Activated naive CD8-positive, alpha-beta T cell treated with anti-CD3 and anti-CD28 coated beads, Interleukin-2, amount 10 ng/mL, durations not matched to agents 7 days and 5 days (primary cell): Measurements from ENCODE around the gene PGAM1. TPM values are rescaled to one million over a fixed set of nuclear protein-coding genes. Genes with fewer than 3 reads are reported as not detected.

Experiments used
- ATAC-seq: fragments of 150-1000 bp; cut with Tn5 transposase; one replicate; pipeline ENCODE4 v1.10.0; 2021; ENCODE audit warnings: low read depth, moderate library complexity
- POLR2A ChIA-PET: fragments of 350-600 bp; sonication (Branson Sonifier 250); formaldehyde crosslinking; loops from one replicate; lab custom pipeline; 2021; ENCODE audit warnings: antibody characterized with exemption; lab: Charles Lee
- DNase-seq: peaks from one replicate; pipeline ENCODE4 v3.0.0; 2021
- H3K27ac Mint-ChIP-seq: one replicate; pipeline ENCODE4 v1.8.0; 2022; ENCODE audit warnings: mild to moderate bottlenecking, mixed read lengths
- H3K27me3 Mint-ChIP-seq: one replicate; pipeline ENCODE4 v1.8.0; 2022; ENCODE audit warnings: mild to moderate bottlenecking, moderate library complexity, mixed read lengths
- H3K36me3 Mint-ChIP-seq: one replicate; pipeline ENCODE4 v1.8.0; 2021; ENCODE audit warnings: mild to moderate bottlenecking, mixed read lengths
- H3K4me1 Mint-ChIP-seq: one replicate; pipeline ENCODE4 v1.8.0; 2021; ENCODE audit warnings: mixed read lengths
- H3K4me3 Mint-ChIP-seq: one replicate; pipeline ENCODE4 v1.8.0; 2022; ENCODE audit warnings: mild to moderate bottlenecking, moderate library complexity, mixed read lengths
- H3K9me3 Mint-ChIP-seq: one replicate; pipeline ENCODE4 v1.8.0; 2021; ENCODE audit warnings: mixed read lengths
- total RNA-seq, 2 experiments: library from RNA; stranded (reverse); gene quantifications; one replicate each; pipeline ENCODE4 v1.2.3, GENCODE V29; 2021

PGAM1 gene
- 100 to 1,000 TPM; 288 to 298 TPM for total RNA-seq

- POLR2A ChIA-PET, result interaction anchor here (2.5 to 4.8 kb wide), 2 partner anchors 12 kb away, joined by 18 to 26 read pairs; no protein-coding TSS in a partner anchor
- H3K4me1 Mint-ChIP-seq, result peaks cover 28% of the 10 kb centered on the region
- ATAC-seq (peak; percentile 89), DNase-seq (peak; percentile 98)
- peak within 1 kb of the TSS; percentile 96 for H3K27ac Mint-ChIP-seq
- H3K36me3 Mint-ChIP-seq, result peaks cover 28% of the 10 kb centered on the region
- H3K27me3 Mint-ChIP-seq, result no peaks in the 10 kb centered on the region
- no peaks in the 10 kb centered on the region for H3K9me3 Mint-ChIP-seq
- peak within 1 kb of the TSS; percentile 92 for H3K4me3 Mint-ChIP-seq
Observed at GRCh38 chr10:97425964-97426775, at the start of gene PGAM1. Gene PGAM1 (plus strand): TSS chr10:97426191. CDS start chr10:97426308, 117 bp downstream.

- ATAC-seq (no peak), DNase-seq (no peak)
- no peaks in the 10 kb centered on the region for H3K9me3 Mint-ChIP-seq
- H3K4me3 Mint-ChIP-seq, result no peak overlapping the region
- POLR2A ChIA-PET, result no interaction called here
- H3K36me3 Mint-ChIP-seq, result peaks cover 8% of the 10 kb centered on the region
- peak overlapping the region; percentile 12 for H3K27ac Mint-ChIP-seq
- H3K27me3 Mint-ChIP-seq, result no peaks in the 10 kb centered on the region
- peaks cover 4% of the 10 kb centered on the region for H3K4me1 Mint-ChIP-seq
Observed at GRCh38 chr10:97376413-97376812, 49.6 kb upstream of the PGAM1 start.

GRCh38 chr10:97378933-97379921 is 46.8 kb upstream of the PGAM1 start:
- no peak for DNase-seq
- POLR2A ChIA-PET, result interaction anchor here (0.6 kb wide), 1 partner anchor 35 kb away, joined by 5 read pairs; no protein-coding TSS in a partner anchor
- H3K4me1 Mint-ChIP-seq, result peaks cover 4% of the 10 kb centered on the region
- H3K4me3 Mint-ChIP-seq, result no peak overlapping the region
- peaks cover 4% of the 10 kb centered on the region for H3K36me3 Mint-ChIP-seq
- no peaks in the 10 kb centered on the region for H3K27me3 Mint-ChIP-seq
- no peak for ATAC-seq
- H3K9me3 Mint-ChIP-seq, result no peaks in the 10 kb centered on the region
- no peak overlapping the region for H3K27ac Mint-ChIP-seq

- POLR2A ChIA-PET, result no interaction called here
- H3K27ac Mint-ChIP-seq, result no peak overlapping the region
- no peak for DNase-seq
- no peak overlapping the region for H3K4me3 Mint-ChIP-seq
- no peak for ATAC-seq
- no peaks in the 10 kb centered on the region for H3K27me3 Mint-ChIP-seq
- no peaks in the 10 kb centered on the region for H3K9me3 Mint-ChIP-seq
- peaks cover 4% of the 10 kb centered on the region for H3K4me1 Mint-ChIP-seq
- peaks cover 4% of the 10 kb centered on the region for H3K36me3 Mint-ChIP-seq
Observed at GRCh38 chr10:97380516-97380915, 45.5 kb upstream of the PGAM1 start.

GRCh38 chr10:97381626-97382025 is 44.4 kb upstream of the PGAM1 start:
- ATAC-seq (no peak), DNase-seq (no peak)
- Mint-ChIP-seq H3K27ac (no peak overlapping the region), H3K9me3 (no peaks in the 10 kb centered on the region), H3K36me3 (peaks cover under 1% of the 10 kb centered on the region), H3K4me1 (peaks cover under 1% of the 10 kb centered on the region), H3K4me3 (no peak overlapping the region), H3K27me3 (no peaks in the 10 kb centered on the region)
- POLR2A ChIA-PET, result no interaction called here

GRCh38 chr10:97383159-97383558 is 42.8 kb upstream of the PGAM1 start:
- Mint-ChIP-seq H3K4me1 (no peaks in the 10 kb centered on the region), H3K36me3 (no peaks in the 10 kb centered on the region), H3K9me3 (no peaks in the 10 kb centered on the region), H3K27ac (no peak overlapping the region), H3K27me3 (no peaks in the 10 kb centered on the region), H3K4me3 (no peak overlapping the region)
- ATAC-seq (no peak), DNase-seq (no peak)
- POLR2A ChIA-PET, result no interaction called here

- Mint-ChIP-seq H3K4me1 (no peaks in the 10 kb centered on the region), H3K9me3 (no peaks in the 10 kb centered on the region), H3K27ac (no peak overlapping the region), H3K4me3 (no peak overlapping the region), H3K36me3 (no peaks in the 10 kb centered on the region), H3K27me3 (no peaks in the 10 kb centered on the region)
- POLR2A ChIA-PET, result no interaction called here
- ATAC-seq (no peak), DNase-seq (no peak)
Observed at GRCh38 chr10:97384156-97384555, 41.8 kb upstream of the PGAM1 start.

GRCh38 chr10:97384641-97385040 is 41.4 kb upstream of the PGAM1 start:
- no peak for ATAC-seq
- no peaks in the 10 kb centered on the region for H3K36me3 Mint-ChIP-seq
- no peak for DNase-seq
- POLR2A ChIA-PET, result no interaction called here
- H3K9me3 Mint-ChIP-seq, result no peaks in the 10 kb centered on the region
- H3K27ac Mint-ChIP-seq, result no peak overlapping the region
- H3K4me3 Mint-ChIP-seq, result no peak overlapping the region
- H3K27me3 Mint-ChIP-seq, result no peaks in the 10 kb centered on the region
- no peaks in the 10 kb centered on the region for H3K4me1 Mint-ChIP-seq

GRCh38 chr10:97385565-97385964 is 40.4 kb upstream of the PGAM1 start:
- H3K9me3 Mint-ChIP-seq, result no peaks in the 10 kb centered on the region
- H3K4me3 Mint-ChIP-seq, result no peak overlapping the region
- DNase-seq, result no peak
- H3K27me3 Mint-ChIP-seq, result no peaks in the 10 kb centered on the region
- H3K36me3 Mint-ChIP-seq, result no peaks in the 10 kb centered on the region
- no peak for ATAC-seq
- no peak overlapping the region for H3K27ac Mint-ChIP-seq
- POLR2A ChIA-PET, result no interaction called here
- H3K4me1 Mint-ChIP-seq, result no peaks in the 10 kb centered on the region

GRCh38 chr10:97388152-97388551 is 37.8 kb upstream of the PGAM1 start:
- ATAC-seq (no peak), DNase-seq (no peak)
- H3K27me3 Mint-ChIP-seq, result no peaks in the 10 kb centered on the region
- POLR2A ChIA-PET, result no interaction called here
- no peaks in the 10 kb centered on the region for H3K4me1 Mint-ChIP-seq
- peaks cover 4% of the 10 kb centered on the region for H3K36me3 Mint-ChIP-seq
- no peaks in the 10 kb centered on the region for H3K9me3 Mint-ChIP-seq
- H3K27ac Mint-ChIP-seq, result no peak overlapping the region
- H3K4me3 Mint-ChIP-seq, result no peak overlapping the region

GRCh38 chr10:97390091-97390490 is 35.9 kb upstream of the PGAM1 start:
- Mint-ChIP-seq H3K4me3 (no peak overlapping the region), H3K4me1 (peaks cover 2% of the 10 kb centered on the region), H3K9me3 (no peaks in the 10 kb centered on the region), H3K27me3 (no peaks in the 10 kb centered on the region), H3K36me3 (peaks cover 7% of the 10 kb centered on the region), H3K27ac (no peak overlapping the region)
- DNase-seq, result no peak
- POLR2A ChIA-PET, result no interaction called here
- no peak for ATAC-seq

GRCh38 chr10:97393034-97393573 is 32.9 kb upstream of the PGAM1 start:
- Mint-ChIP-seq H3K4me3 (no peak overlapping the region), H3K4me1 (peaks cover 2% of the 10 kb centered on the region), H3K9me3 (no peaks in the 10 kb centered on the region), H3K27ac (no peak overlapping the region), H3K36me3 (peaks cover 10% of the 10 kb centered on the region), H3K27me3 (no peaks in the 10 kb centered on the region)
- POLR2A ChIA-PET, result no interaction called here
- ATAC-seq (no peak), DNase-seq (no peak)

GRCh38 chr10:97396056-97396455 is 29.9 kb upstream of the PGAM1 start:
- DNase-seq, result no peak
- Mint-ChIP-seq H3K27ac (no peak overlapping the region), H3K4me3 (no peak overlapping the region), H3K36me3 (peaks cover 8% of the 10 kb centered on the region), H3K27me3 (no peaks in the 10 kb centered on the region), H3K4me1 (peaks cover 2% of the 10 kb centered on the region), H3K9me3 (no peaks in the 10 kb centered on the region)
- no peak for ATAC-seq
- POLR2A ChIA-PET, result no interaction called here
